ENCODE results near the gene LYRM2.

DNA sequence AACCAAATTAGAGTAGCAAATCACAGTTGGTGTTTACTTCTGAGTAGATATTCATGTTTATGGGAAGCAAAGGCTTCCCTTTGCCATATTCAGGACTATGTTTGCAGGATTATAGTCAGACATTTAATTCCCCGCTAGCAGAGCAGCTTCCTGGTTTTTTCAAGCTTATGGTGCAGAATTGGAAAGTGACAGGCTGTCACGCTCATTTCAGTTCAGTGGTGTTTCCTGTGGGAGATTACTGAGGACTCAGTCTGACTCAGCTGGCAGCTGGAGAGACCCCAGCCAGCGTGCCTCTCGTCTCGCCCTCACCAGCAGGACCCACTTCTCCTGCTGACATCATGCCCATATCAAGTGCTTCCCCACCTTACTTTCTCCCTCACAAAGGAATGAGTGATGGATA is 85.1 kb downstream of the LYRM2 start:
- TF ChIP-seq, protein P1, sequence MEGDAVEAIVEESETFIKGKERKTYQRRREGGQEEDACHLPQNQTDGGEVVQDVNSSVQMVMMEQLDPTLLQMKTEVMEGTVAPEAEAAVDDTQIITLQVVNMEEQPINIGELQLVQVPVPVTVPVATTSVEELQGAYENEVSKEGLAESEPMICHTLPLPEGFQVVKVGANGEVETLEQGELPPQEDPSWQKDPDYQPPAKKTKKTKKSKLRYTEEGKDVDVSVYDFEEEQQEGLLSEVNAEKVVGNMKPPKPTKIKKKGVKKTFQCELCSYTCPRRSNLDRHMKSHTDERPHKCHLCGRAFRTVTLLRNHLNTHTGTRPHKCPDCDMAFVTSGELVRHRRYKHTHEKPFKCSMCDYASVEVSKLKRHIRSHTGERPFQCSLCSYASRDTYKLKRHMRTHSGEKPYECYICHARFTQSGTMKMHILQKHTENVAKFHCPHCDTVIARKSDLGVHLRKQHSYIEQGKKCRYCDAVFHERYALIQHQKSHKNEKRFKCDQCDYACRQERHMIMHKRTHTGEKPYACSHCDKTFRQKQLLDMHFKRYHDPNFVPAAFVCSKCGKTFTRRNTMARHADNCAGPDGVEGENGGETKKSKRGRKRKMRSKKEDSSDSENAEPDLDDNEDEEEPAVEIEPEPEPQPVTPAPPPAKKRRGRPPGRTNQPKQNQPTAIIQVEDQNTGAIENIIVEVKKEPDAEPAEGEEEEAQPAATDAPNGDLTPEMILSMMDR (IDR thresholded peaks at IDR 0.05) = no peak
- TF ChIP-seq POLR2A (IDR thresholded peaks at IDR 0.05) = no peak
- TF ChIP-seq EP300 (IDR thresholded peaks at IDR 0.05) = no peak

Measured in ovary (tissue), 3 donors.